ENCODE data around the gene PRRC2B. TPM values are rescaled to one million over a fixed set of nuclear protein-coding genes. Genes with fewer than 3 reads are reported as not detected.

Gene PRRC2B
- total and polyA plus RNA-seq, 2 of the 13 experiments (the other 11 are each of a cell fraction or from before 2014, with no cell fraction given): 20.8 to 37.4 TPM

DNA sequence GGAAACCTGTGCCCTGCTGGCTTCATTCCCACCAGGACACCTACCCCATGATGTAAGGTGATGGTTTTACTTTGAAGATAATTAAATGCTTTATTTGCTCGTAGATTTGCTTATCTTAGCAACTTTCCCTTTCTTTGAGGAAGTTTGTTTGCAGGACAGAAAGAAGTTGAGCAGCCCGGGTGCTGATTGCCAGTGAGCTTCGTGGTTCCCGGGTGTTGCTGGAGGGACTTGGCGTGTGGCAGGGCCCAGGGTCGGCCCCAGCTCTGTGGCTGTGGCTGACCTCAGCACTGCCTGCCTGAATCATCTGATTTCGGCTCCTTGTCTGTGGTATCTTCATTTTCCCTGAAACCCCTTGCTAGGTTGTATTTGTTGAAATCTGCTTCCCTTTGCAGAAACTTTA, 117.5 kb downstream of the PRRC2B start (continued):
- TF ChIP-seq SMARCC2 (IDR thresholded peaks at IDR 0.05): no peak

DNA sequence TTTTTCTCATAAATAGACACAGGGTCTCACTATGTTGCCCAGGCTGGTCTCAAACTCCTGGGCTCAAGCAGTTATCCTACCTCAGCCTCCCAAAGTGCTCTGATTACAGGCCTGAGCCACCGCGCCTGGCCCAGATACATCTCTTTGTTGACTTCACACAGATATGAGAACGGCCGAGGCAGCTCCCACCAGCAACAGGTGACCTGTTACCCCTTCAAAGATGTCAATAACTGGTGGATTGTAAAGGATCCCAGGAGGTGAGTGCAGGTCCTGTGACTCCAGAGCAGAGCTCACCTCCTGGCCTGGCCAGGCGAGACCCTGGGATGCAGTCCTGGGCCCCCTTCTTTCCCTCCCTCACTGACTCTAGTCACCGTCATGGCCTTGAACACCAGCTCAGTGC, 118.0 kb downstream of the PRRC2B start:
- no peak overlapping the region for H3K27ac ChIP-seq (ENCODE audit: extremely low read length, insufficient read depth, low read length)
- no peak overlapping the region for H3K4me3 ChIP-seq (replicated peaks in 1 of 3; ENCODE audit: insufficient read depth in 1 of 3, low read depth in 2 of 3, low read length in 3 of 3)
- TF ChIP-seq SALL2 (CRISPR knock-in tag; IDR thresholded peaks at IDR 0.05): no peak
- TF ChIP-seq, protein P1, sequence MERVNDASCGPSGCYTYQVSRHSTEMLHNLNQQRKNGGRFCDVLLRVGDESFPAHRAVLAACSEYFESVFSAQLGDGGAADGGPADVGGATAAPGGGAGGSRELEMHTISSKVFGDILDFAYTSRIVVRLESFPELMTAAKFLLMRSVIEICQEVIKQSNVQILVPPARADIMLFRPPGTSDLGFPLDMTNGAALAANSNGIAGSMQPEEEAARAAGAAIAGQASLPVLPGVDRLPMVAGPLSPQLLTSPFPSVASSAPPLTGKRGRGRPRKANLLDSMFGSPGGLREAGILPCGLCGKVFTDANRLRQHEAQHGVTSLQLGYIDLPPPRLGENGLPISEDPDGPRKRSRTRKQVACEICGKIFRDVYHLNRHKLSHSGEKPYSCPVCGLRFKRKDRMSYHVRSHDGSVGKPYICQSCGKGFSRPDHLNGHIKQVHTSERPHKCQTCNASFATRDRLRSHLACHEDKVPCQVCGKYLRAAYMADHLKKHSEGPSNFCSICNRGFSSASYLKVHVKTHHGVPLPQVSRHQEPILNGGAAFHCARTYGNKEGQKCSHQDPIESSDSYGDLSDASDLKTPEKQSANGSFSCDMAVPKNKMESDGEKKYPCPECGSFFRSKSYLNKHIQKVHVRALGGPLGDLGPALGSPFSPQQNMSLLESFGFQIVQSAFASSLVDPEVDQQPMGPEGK (CRISPR knock-in tag; IDR thresholded peaks at IDR 0.05): no peak
- TF ChIP-seq JUND (CRISPR knock-in tag; IDR thresholded peaks at IDR 0.05): no peak
- TF ChIP-seq ZNF101 (CRISPR knock-in tag; IDR thresholded peaks at IDR 0.05; ENCODE audit: borderline replicate concordance, low read depth): no peak
- peak; percentile 72; the same call in 1 of the 2 replicates for TF ChIP-seq ZKSCAN5 (CRISPR knock-in tag; IDR thresholded peaks at IDR 0.05)
- TF ChIP-seq, protein P2, sequence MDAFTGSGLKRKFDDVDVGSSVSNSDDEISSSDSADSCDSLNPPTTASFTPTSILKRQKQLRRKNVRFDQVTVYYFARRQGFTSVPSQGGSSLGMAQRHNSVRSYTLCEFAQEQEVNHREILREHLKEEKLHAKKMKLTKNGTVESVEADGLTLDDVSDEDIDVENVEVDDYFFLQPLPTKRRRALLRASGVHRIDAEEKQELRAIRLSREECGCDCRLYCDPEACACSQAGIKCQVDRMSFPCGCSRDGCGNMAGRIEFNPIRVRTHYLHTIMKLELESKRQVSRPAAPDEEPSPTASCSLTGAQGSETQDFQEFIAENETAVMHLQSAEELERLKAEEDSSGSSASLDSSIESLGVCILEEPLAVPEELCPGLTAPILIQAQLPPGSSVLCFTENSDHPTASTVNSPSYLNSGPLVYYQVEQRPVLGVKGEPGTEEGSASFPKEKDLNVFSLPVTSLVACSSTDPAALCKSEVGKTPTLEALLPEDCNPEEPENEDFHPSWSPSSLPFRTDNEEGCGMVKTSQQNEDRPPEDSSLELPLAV (CRISPR knock-in tag; conservative IDR thresholded peaks at IDR 0.05; ENCODE audit: low read depth): no peak
- no peak for TF ChIP-seq SMYD3 (CRISPR knock-in tag; IDR thresholded peaks at IDR 0.05)
- no peak for TF ChIP-seq ERF (CRISPR knock-in tag; IDR thresholded peaks at IDR 0.05)
- no peak for TF ChIP-seq HMG20B (CRISPR knock-in tag; conservative IDR thresholded peaks at IDR 0.05)
- in situ Hi-C loops (cut with HindIII; ENCODE audit: extremely low pct_ligation_motif_present, low pct_unique_long_range_greater_than_20kb): no loop called here
- DNase-seq (ENCODE audit: low spot score) (no peak), FAIRE-seq (no peak), ATAC-seq (no peak)
- BruUV-seq (replicated peaks): no TSS peak
- no peaks in the 10 kb centered on the region for H4K20me1 ChIP-seq (ENCODE audit: insufficient read depth, low read length)
- no peak overlapping the region for H3K4me2 ChIP-seq (ENCODE audit: low read depth, low read length)
- peaks cover 19 to 51% of the 10 kb centered on the region in 2 experiments for H3K36me3 ChIP-seq (replicated peaks in 1 of 2; ENCODE audit: control insufficient read depth in 1 of 2, insufficient read depth in 2 of 2, low read length in 2 of 2)
- H3K9me3 ChIP-seq (ENCODE audit: low read length): no peaks in the 10 kb centered on the region
- H3K4me1 ChIP-seq (ENCODE audit: insufficient read depth, low read length): peaks cover 7% of the 10 kb centered on the region
- ChIA-PET POLR2A (no interaction called here), CTCF (ENCODE audit: low intra/inter-chr PET ratio, low total read pairs) (no interaction called here)
- no peaks in the 10 kb centered on the region for H3K79me2 ChIP-seq (ENCODE audit: insufficient read depth, low read length)
- 91% methylated on average over 6 of the region's 6 CpGs for WGBS (ENCODE audit: low lambda C conversion rate)
- H3K9ac ChIP-seq (ENCODE audit: insufficient read depth, low read depth, low read length): no peak overlapping the region
- H3K27me3 ChIP-seq (ENCODE audit: control insufficient read depth in 1 of 2, insufficient read depth in 2 of 2, low read length in 2 of 2): no peaks in the 10 kb centered on the region
- intact Hi-C loops (cut with micrococcal nuclease; ENCODE audit: unreplicated experiment): no loop called here
- no peak overlapping the region for H2AFZ ChIP-seq (ENCODE audit: low read length)
